AG10803 (cell line): ENCODE results near the gene TRIM39.

Experiments
- DNase-seq: peaks from one replicate; pipeline ENCODE4 v3.0.0; 2010; ENCODE audit warnings: low read depth
- H3K4me3 ChIP-seq: 2 replicates; pipeline ENCODE4 v1.5.1; 2011; ENCODE audit warnings: mild to moderate bottlenecking, low read length, control low read depth
- CTCF ChIP-seq: conservative IDR thresholded peaks from 2 replicates; pipeline ENCODE4 v1.5.1; 2011; ENCODE audit warnings: mild to moderate bottlenecking, low read length, control low read depth, inconsistent platforms

Gene TRIM39

DNA sequence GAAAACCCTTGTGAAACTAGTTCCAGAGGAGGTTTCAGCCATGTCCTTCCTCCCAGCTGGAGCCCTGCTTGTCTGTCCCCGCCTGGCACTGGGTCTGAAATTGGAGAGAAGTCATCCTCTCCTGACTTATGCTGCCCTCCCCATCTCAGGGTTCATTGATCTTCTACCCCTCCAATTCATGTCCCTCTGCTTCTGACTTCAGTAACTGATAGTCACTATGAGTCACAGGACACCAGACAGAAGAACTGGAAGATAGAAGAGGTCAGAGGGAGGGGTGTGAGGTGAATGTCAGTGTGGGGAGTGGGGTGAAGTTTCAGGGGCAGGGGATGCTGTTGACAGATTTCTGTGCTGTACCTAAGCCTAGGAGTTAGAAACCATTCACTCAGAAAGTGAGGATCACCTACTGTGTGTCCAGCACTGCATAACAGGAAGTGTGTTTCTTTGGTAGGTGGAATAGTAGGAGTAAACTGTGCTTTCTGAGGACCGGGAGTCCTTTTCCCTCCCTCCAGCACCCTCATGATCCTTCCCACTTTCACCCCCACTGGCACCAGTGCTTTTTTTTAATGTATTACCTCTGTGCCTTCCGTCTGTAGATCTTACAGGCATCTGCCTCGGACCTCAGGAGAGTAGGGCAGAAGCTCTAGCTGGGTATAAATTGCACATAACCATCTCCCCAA, 17.6 kb downstream of the TRIM39 start:
- DNase-seq = no peak
- no peak overlapping the region for H3K4me3 ChIP-seq
- TF ChIP-seq CTCF = no peak

GRCh38 chr6:30344868-30345671, 18.3 kb downstream of the TRIM39 start, which contains the start of gene RPP21:
Gene RPP21, plus strand, starts transcription at chr6:30345156. Its CDS starts 16 bp downstream, at chr6:30345172.
- H3K4me3 ChIP-seq = peak within 1 kb of the TSS; percentile 90
- no peak for TF ChIP-seq CTCF
- DNase-seq = peak; percentile 69

DNA sequence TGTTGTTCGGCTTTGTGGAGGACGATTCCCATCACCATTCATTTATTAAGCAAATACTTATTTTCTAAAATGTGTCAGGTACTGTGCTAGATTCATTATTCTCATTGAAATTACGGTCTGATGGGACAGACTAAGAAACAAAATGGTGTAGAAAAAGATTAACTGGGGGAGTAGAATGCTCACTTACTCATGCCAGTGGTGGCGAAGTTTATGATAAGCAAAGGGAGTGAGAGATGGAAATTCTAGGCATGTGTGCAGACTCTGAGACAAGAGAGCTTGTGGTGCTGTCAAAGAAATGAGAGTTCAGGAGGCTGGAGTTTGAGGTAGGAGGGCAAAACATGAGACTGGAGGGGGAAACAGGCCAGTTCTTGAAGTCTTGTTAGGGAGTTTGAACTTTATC, 19.1 kb downstream of the TRIM39 start:
- TF ChIP-seq CTCF = no peak
- peak overlapping the region; percentile 90 for H3K4me3 ChIP-seq
- no peak for DNase-seq

GRCh38 chr6:30348957-30349356, 22.2 kb downstream of the TRIM39 start:
- TF ChIP-seq CTCF = no peak
- H3K4me3 ChIP-seq = no peak overlapping the region
- no peak for DNase-seq

- no peak overlapping the region for H3K4me3 ChIP-seq
- no peak; the same call in 1 of the 2 replicates for TF ChIP-seq CTCF
- DNase-seq = no peak
Observed at GRCh38 chr6:30349421-30350177, 22.9 kb downstream of the TRIM39 start.

GRCh38 chr6:30350524-30350923, 23.8 kb downstream of the TRIM39 start:
- DNase-seq = no peak
- no peak for TF ChIP-seq CTCF
- no peak overlapping the region for H3K4me3 ChIP-seq
